RCC 7860 (cell line): ENCODE data around the gene MYLK4.

ENCODE experiments used
- DNase-seq: peaks from one replicate; pipeline ENCODE4 v3.0.0-alpha.2; 2015; ENCODE audit warnings: low spot score
- FAIRE-seq: peaks from 2 replicates; lab custom pipeline; 2012; peaks lifted over from hg19 to GRCh38; lab: Jason Lieb, UNC

The MYLK4 gene

GRCh38 chr6:2665146-2666070 is 85.3 kb downstream of the MYLK4 start:
- DNase-seq (no peak), FAIRE-seq (no peak)

- no peak for DNase-seq
- FAIRE-seq: no peak
Measured at GRCh38 chr6:2663123-2663522, 87.6 kb downstream of the MYLK4 start.

GRCh38 chr6:2661651-2662050 is 89.1 kb downstream of the MYLK4 start:
- FAIRE-seq: no peak
- no peak for DNase-seq

- DNase-seq (peak; percentile 61), FAIRE-seq (no peak)
Measured at GRCh38 chr6:2659882-2660281, 90.8 kb downstream of the MYLK4 start.

- no peak for FAIRE-seq
- DNase-seq: no peak
Measured at GRCh38 chr6:2659381-2659780, 91.3 kb downstream of the MYLK4 start.

- no peak for FAIRE-seq
- peak; percentile 47 for DNase-seq
Measured at GRCh38 chr6:2658788-2659187, 91.9 kb downstream of the MYLK4 start.

- FAIRE-seq: no peak
Measured at GRCh38 chr6:2656460-2657079, 94.2 kb downstream of the MYLK4 start.

GRCh38 chr6:2655844-2656433 is 94.8 kb downstream of the MYLK4 start:
- no peak for FAIRE-seq
- no peak for DNase-seq

More at GRCh38 chr6:2656460-2657079, 94.2 kb downstream of the MYLK4 start:
- DNase-seq: no peak

- no peak for DNase-seq
- FAIRE-seq: no peak
Measured at GRCh38 chr6:2653369-2654032, 97.2 kb downstream of the MYLK4 start.

- DNase-seq (no peak), FAIRE-seq (no peak)
Measured at GRCh38 chr6:2652611-2653010, 98.1 kb downstream of the MYLK4 start.

GRCh38 chr6:2651961-2652360 is 98.8 kb downstream of the MYLK4 start:
- FAIRE-seq: no peak
- DNase-seq: no peak

GRCh38 chr6:2651536-2651935 is 99.2 kb downstream of the MYLK4 start:
- DNase-seq: no peak
- FAIRE-seq: no peak

- no peak for FAIRE-seq
- DNase-seq: no peak
Measured at GRCh38 chr6:2646346-2646745, 104.4 kb downstream of the MYLK4 start.

GRCh38 chr6:2643935-2644539 is 106.7 kb downstream of the MYLK4 start:
- no peak for DNase-seq

GRCh38 chr6:2643130-2643529 is 107.6 kb downstream of the MYLK4 start:
- DNase-seq (no peak), FAIRE-seq (no peak)

More at GRCh38 chr6:2643935-2644539, 106.7 kb downstream of the MYLK4 start:
- FAIRE-seq: no peak

- DNase-seq: no peak
- FAIRE-seq: no peak
Measured at GRCh38 chr6:2641044-2641725, 109.5 kb downstream of the MYLK4 start.

- no peak for FAIRE-seq
- DNase-seq: no peak
Measured at GRCh38 chr6:2640551-2640950, 110.2 kb downstream of the MYLK4 start.

GRCh38 chr6:2639896-2640295 is 110.8 kb downstream of the MYLK4 start:
- DNase-seq: no peak
- FAIRE-seq: no peak

GRCh38 chr6:2639167-2639566 is 111.6 kb downstream of the MYLK4 start:
- FAIRE-seq: no peak

GRCh38 chr6:2636672-2637071 is 114.0 kb downstream of the MYLK4 start:
- FAIRE-seq: no peak
- DNase-seq: no peak

More at GRCh38 chr6:2639167-2639566, 111.6 kb downstream of the MYLK4 start:
- DNase-seq: no peak
